Stimulated activated CD4-positive, alpha-beta T cell treated with anti-CD3 and anti-CD28 coated beads, Interleukin-2, amount 100 ng/mL, for 48 hours (primary cell): ENCODE measurements around the gene FOXP1.
"Not testable (repeated sequence)": the region's sequence is repeated elsewhere in the genome, so short reads cannot be mapped to it uniquely, and the experiment has no call there.

ENCODE experiments used
- DNase-seq, 2 donors: peaks; one replicate each; pipeline ENCODE4 v3.0.0-alpha.2; 2020

Gene FOXP1

GRCh38 chr3:71560665-71561064 is 22.9 kb downstream of the FOXP1 start:
- no peak for DNase-seq

DNA sequence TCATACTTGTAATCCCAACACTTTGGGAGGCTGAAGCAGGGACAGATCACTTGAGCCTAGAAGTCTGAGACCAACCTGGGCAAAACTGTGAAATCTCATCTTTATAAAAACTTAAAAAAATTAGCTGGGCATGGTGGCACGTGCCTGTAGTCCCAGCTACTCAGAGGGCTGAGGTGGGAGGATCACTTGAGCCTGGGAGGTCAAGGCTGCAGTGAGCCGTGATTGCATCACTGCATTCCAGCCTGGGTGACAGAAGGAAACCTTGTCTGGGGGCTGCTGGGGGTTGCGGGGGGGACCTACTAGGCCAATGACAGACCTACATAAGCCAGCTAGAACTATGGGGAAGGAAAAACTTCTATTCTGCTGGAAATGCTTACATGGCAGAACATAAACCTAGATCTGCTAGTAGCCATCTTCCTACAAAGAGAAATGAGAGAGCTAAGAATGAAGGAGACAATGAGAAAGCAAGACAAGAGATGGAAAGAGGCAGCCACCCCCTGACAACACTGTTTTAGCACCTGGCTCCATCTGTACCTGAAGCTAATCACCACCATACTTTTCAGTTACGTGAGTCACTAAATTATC is 23.9 kb downstream of the FOXP1 start:
- DNase-seq = no peak

DNA sequence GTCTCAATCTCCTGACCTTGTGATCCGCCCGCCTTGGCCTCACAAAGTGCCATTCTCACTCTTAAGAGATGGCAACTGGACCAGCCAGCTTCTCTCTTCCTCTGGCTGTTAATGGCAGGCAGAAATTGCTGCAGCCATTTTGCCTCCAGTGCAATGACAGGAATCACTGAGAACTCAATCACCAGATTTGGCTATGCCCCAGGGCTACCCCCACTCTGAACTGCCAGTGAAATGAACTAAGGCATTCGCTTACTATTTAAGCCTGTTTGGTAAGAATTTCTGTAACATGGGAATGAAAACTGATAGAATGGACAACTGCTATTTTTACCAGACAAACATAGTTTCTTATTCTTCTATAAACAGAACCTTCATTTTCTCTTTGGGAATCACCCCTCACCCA is 24.5 kb downstream of the FOXP1 start:
- no peak for DNase-seq

- DNase-seq = no peak
Observed at GRCh38 chr3:71554649-71555048, 28.9 kb downstream of the FOXP1 start.

- no peak for DNase-seq
Observed at GRCh38 chr3:71551311-71551919, 32.1 kb downstream of the FOXP1 start.

DNA sequence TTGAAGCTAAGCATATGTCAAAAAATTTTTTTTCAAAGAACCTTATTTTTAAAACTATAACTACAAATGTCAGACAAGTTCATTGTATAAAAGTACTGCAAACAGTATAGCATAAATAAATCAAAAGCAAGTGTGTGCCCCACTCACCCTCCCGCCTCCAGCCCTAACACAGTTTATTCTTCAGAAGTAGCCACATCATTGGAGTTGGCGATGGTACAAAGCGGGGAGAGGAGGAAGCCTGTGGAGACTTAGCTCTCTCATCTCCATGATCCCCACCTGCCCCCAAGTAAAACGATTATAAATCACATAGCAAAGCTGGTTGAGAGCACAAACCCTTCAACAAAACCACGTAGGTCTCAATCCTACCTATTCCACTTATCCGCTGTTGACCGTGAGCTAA is 33.6 kb downstream of the FOXP1 start:
- no peak for DNase-seq

- no peak for DNase-seq
Observed at GRCh38 chr3:71548705-71549384, 34.7 kb downstream of the FOXP1 start.

DNA sequence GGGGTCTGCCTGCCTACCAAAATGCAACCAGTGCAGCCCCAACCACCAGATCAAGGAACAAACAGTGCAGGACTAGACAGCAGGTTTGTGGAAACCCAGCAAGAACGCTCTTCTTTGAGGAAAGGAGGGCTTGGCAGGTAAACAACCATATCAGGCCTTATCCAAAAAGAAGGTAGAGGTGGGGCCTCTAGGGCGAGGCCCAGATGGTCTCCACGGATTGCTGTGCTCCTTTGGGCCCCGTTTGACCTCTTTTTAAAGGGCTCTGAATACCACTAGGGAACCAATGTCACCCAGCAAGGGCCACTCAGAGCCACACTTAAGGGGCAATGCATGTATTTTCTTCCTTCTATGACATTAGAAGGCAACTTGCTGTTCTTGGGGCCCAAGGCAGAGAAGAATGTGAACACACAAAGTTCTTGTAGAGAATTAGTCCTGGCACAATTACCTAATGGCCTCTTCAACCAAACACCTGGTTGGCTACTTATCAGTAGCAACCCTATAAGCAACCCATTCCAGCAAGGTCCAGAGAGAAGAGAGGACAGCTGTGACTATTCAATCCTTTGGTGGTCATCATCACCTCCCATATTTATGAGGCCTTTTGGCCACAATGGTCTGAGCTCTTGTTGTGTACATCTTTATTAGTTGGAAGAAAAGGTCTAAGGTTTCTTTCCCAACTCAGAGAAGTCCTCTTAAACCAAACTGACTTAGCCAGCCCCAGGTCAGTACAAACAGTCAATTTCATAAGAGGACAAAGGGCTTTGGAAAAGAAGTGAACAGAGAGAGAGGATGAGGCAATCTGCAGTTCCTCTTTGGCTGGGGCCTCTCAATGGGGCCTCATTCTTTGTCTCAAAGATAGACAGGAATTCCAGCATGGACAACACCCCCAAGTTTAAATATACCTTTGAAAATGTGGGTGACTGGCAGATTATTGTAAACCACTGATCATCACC is 36.0 kb downstream of the FOXP1 start:
- no peak for DNase-seq

DNA sequence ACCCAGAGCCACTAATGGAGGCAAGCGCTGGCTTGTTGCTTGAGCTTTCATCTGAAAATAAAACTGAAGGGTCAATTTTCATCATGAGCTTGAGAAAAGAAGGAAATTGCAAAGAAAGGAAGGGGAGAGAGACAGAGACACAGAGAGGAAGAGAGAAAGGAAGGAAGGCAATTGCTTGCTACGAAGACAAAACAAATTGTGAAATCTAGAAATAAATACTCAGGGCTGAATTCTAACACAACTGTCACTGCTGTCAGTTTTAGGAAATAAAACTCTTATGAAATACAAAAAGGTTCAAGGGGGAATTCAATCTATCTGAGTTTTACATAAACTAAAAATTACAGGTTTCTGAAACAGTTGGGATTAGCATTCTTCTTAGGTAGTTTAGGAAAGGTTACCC is 36.7 kb downstream of the FOXP1 start:
- DNase-seq = no peak

- DNase-seq = no peak
Observed at GRCh38 chr3:71545330-71545729, 38.2 kb downstream of the FOXP1 start.

DNA sequence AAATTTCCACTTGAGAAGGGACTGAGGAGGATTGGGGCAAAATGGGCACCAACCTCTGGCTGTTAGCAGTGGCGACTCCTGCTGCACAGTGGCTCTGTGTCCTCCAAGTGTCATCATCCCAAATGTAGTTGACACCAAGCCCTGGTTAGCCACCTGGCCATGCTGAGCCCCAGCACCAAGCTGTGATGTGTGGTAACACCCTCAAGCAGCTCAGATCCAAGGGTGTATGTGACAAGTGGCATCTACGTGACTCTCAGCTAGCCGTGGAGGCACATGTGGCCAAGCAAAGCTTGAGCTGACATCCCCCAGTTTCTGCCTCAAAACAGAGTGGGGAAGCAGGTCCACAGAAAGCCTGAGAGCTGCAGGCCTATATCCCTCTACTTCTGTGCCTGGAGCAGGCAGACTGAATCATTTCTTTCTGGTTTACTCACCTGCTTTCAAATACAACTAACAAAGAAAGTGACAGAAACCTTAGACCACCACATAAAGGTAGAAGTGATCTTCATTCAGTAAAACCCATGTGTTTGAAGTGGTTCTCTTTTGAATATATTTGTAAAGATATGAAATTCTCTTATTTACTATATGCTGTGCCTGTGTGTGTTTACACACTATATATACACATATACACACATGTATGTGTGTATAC is 40.0 kb downstream of the FOXP1 start:
- DNase-seq = no peak

DNA sequence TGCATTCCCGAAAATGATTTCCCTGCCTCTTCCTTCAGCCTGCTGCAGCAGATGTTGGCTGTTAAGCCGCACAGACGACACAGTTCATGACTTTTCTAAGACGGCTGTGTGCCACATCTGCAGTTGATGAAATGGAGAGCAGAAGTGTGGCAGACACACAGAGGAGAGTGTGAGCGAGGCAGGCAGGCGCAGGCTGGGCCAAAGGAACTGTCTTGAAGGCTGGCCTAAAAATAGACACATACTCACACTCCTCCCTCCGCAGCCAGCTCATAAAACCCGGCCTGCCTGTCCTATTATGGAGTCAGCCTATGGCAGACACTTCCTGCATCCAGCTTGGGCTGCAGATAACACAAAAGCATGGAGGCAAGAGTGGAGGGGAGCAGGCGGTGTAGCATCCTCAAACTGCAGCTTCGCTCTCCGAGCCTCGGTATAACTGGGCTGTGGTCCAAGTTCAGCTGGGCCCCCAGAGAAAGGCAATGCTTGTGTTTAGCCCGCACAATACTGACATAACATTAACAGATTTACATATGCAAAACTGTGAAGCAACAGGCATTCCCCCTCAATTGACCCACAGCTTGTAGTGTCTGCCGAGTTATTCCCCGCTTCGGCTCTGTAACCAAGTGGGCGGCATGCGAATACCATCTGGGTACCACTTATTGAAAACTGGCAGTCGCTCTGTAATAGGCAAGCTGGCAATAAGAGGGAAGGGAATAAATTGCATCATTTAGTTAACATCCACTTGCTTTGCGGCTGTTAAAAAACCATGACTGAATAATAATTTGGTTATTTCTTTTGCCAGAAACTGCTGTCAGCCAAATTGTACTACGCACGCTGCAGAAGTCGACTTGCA is 40.8 kb downstream of the FOXP1 start:
- no peak for DNase-seq

- no peak for DNase-seq
Observed at GRCh38 chr3:71541313-71541712, 42.2 kb downstream of the FOXP1 start.

- no peak for DNase-seq
Observed at GRCh38 chr3:71537211-71537611, 46.3 kb downstream of the FOXP1 start.

DNA sequence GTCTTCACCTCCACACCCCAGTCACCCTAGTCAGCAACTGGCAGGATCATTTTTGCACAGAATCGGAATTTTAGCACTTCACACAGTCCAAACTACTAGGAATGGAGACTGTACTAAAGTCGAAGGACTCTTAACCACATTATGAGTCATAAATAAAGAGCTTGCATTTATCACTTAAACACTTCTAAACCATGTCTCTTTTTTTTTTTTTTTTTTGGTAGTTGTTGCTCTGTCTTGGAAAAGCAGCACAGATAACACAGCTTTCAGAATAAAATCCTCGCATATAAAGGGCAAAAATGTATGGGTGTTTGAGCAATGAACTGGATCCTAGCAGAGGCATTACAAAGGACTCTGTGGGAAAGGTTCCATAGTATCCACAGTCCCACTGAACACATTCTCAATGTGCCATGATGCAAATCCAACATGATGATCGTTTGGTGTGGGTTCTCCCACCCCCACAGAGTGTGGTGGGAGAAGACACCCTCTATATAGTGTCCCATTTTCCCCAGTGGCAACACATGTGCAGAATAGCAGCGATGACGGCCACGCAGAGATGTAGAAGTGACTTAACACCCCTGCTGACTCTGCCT is 47.1 kb downstream of the FOXP1 start:
- DNase-seq = no peak

DNA sequence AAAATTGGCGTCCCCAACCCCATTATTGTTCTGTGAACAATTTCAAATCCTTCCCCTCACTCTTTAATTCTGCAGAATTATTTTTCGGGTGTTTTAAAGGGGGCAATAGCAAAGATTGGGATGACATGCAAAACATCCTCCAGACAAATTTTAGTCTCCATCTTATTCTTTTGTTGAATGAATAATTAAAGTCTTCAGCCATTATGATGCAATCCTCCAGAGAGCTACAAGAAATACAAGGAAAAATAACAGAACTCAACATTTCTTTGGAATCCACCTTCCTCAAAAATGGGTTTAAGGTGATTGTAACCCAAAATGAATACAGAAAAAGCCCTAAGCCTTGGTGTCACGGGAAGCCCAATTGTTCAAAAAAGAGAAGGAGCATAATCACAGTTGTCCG is 49.9 kb downstream of the FOXP1 start:
- DNase-seq = no peak

DNA sequence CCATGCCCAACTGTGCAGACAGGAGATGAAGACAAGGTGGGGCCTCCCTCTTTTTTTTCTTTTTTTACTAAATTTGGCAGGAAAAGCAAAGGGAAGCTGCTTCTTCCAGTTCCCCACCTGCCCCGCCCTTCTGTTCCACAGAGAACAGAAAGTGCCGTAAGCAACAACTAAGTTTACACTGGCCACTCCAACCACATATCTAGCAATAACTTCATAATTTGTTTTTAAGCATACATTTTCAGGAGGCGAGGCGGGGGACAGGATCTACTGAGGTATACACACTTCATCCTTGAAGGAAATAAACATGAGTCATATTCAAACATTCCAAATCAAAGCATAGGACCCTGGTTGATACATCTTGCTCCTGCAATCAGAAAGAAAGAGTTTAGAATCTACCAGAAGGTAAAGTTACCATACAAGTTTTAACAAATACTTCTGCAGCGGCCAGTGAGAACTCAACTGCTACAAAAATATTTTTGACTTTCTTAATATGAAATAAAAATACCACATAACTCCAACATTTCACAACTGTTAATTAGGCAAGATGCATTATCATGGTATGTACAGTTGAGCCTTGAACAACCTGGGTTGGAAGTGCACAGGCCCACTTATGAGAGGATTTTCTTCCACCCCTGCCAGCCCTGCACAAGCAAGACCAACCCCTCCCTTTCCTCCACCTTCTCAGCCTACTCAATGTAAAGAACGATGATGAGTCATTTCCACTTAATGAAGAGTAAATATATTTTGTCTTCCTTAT is 50.7 kb downstream of the FOXP1 start:
- no peak for DNase-seq

- DNase-seq = no peak
Observed at GRCh38 chr3:71530903-71531530, 52.5 kb downstream of the FOXP1 start.

DNA sequence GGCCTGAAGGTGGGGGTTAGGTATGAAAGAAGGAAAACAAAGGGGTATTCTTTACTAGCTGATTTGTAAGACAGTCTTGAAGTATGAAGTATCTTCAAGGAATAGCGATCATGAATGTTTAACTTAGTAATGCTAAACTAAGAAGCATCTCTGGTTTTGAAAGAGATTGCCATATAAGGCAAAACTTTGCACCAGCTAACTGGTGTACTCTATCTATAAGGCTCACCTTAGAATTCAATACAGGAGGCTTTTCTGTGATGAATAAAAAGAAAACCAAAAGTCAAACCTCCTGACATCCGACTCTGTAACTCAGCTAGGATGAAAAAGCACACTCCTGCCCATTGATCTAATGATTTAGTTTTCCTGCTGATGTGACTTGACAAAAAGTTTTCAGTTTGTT is 54.7 kb downstream of the FOXP1 start:
- no peak for DNase-seq

DNA sequence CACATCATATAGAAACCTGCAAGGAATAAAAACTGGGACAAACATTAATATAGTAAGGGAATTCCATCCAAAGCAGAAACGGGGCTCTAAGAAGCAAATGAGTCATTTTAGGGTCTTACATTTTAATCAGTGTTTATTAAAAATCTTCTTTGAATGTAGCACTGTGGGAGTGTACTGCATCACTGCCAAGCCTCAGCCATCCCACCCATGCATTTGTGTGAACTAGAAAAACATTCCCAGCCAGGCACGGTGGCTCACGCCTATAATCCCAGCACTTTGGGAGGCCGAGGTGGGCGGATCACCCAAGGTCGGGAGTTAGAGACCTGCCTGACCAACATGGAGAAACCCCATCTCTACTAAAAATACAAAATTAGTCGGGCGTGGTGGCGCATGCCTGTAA is 57.1 kb downstream of the FOXP1 start:
- DNase-seq = not testable (repeated sequence)
